D721Med (cell line): ENCODE data around the gene SHROOM3.
"Not testable (repeated sequence)": the region's sequence is repeated elsewhere in the genome, so short reads cannot be mapped to it uniquely, and the experiment has no call there.

Experiments used
- DNase-seq: peaks from one replicate; pipeline ENCODE4 v3.0.0; 2011; ENCODE audit warnings: low spot score; ENCODE audit not compliant: insufficient read length
- FAIRE-seq: peaks from 2 replicates; lab custom pipeline; 2011; peaks lifted over from hg19 to GRCh38; lab: Jason Lieb, UNC
- TF ChIP-seq, protein P1 (sequence below): IDR thresholded peaks from 2 replicates; pipeline ENCODE4 v1.5.1; 2012; ENCODE audit warnings: mild to moderate bottlenecking, control low read depth; ENCODE audit not compliant: insufficient read depth; ENCODE audit errors: missing control alignments

SHROOM3 gene

DNA sequence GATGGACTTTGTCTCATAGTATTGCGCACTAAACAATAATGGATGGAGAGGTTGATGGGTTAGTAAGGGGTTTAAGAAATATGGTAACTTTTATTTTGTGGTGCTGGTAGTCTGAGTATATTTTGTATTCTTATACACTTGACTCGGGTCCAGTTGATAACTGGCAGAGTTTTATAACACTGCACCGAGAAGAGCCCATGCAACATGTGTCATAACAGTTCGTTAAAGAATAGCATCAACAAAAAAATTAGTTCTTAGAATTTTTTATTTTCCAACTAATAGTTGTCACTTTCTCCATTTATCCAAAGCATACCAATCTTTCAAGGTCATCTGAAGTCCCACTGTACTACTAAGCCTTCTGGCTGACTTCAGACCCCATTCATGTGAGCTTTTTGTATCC lies 287.8 kb downstream of the SHROOM3 start:
- FAIRE-seq = no peak
- no peak for DNase-seq
- TF ChIP-seq, protein P1, sequence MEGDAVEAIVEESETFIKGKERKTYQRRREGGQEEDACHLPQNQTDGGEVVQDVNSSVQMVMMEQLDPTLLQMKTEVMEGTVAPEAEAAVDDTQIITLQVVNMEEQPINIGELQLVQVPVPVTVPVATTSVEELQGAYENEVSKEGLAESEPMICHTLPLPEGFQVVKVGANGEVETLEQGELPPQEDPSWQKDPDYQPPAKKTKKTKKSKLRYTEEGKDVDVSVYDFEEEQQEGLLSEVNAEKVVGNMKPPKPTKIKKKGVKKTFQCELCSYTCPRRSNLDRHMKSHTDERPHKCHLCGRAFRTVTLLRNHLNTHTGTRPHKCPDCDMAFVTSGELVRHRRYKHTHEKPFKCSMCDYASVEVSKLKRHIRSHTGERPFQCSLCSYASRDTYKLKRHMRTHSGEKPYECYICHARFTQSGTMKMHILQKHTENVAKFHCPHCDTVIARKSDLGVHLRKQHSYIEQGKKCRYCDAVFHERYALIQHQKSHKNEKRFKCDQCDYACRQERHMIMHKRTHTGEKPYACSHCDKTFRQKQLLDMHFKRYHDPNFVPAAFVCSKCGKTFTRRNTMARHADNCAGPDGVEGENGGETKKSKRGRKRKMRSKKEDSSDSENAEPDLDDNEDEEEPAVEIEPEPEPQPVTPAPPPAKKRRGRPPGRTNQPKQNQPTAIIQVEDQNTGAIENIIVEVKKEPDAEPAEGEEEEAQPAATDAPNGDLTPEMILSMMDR = no peak

DNA sequence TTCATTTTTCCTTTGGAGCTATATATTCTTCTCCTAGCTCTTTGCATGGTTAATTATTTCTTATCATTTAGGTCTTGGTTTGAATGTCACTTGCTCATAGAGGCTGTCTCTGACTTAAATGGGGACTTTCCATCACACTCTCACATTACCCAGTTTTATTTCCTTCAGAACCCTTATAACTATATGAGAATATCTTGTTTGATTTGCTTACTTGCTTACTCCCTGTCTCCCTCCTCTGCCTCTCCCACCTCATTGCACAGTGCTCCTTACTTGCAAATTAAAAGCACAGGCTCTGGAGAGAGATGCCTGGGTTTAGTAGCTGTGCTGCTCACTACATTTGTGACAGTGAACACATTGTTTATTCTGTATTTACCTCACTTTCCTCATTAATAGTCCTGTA lies 288.3 kb downstream of the SHROOM3 start:
- FAIRE-seq = no peak
- TF ChIP-seq, protein P1 = no peak
- no peak for DNase-seq

DNA sequence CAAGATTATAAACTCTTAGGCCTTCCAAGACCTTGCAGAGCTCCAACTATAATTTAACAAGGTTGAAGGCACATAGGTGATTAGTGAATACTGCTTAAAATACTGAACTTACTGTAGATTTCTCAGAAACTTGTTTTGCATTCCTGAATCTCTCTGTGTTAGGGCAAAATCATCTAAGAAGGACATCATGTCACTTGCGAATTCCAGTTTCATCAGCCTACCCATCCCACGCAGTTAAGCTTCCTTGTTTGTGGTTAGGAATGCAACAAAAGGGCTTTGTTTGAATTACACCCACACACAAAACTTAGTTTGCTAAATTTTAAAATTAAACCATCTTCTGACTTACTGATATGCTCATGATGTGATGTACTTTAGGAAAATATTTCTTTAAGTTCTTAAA lies 288.9 kb downstream of the SHROOM3 start:
- no peak for FAIRE-seq
- TF ChIP-seq, protein P1 = no peak
- DNase-seq = no peak

DNA sequence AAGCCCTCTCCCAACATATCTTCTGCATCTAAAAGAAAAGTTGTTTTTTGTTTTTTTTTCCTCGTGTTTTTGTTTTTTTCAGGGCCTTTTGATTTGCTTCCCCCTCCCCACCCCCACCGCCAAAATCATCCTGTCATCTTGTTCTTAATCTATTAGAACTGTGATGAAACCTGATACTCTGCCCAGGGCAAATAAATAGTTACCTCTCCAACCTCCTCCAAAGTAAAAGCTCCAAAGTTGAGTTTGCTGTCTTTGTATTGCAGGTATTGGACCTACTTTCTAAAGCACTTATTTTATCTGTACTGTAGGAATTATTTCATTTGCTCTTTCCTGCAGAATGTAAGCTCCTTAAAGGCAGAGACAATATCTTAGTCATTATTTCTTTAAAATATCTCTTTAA lies 290.0 kb downstream of the SHROOM3 start:
- FAIRE-seq (no peak), DNase-seq (no peak)
- TF ChIP-seq, protein P1 = no peak

DNA sequence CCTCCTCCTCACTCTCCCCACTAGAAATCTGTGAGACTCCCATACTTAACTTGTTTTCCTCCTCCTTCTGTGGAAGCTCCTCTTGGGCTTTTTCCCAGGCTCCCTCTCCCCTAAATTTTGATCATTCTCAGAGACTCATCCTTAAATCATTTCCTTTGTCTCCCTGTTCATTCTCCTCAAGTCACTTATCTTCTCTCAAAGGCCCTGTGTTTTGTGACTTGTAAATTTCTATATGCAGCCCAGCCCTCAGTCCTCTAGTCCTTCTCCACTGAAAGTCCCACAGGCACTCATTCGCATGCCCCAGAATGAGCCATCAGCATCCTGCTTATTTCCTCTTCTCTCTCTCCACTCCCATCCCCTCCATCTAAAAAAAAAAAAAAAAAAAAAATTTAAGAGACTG lies 291.1 kb downstream of the SHROOM3 start:
- FAIRE-seq (no peak), DNase-seq (no peak)
- TF ChIP-seq, protein P1 = no peak

DNA sequence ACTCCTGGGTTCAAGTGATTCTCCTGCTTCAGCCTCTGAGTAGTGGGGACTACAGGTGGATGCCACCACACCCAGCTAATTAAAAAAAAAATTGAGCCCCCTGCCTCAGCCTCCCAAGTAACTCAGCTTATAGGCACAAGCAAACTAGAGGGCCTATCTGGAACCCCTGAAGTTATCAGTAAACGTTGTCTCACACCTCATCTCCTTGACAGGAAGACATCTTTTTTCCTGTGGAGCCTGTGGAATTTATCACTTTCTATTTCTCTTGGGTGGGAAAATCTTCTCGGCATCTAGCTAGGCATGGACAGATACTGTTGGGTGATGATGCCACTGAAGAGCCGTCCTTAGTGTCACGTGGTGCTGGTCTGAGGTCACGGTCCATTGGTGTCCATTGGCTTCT lies 291.6 kb downstream of the SHROOM3 start:
- FAIRE-seq = no peak
- no peak for DNase-seq
- TF ChIP-seq, protein P1 = no peak

DNA sequence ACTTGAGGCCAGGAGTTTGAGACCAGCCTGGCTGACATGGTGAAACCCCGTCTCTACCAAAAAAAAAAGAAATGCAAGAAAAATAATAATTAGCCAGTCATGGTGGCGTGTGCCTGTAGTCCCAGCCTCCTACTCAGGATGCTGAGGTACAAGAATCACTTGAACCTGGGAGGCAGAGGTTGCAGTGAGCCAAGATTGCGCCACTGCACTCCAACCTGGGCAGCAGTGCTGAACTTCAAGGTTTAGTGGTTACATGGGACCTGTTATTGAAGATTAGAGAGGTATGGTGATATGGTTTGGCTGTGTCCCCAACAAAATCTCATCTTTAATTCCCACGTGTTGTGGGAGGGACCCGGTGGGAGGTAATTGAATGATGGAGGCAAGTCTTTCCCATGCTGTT lies 292.9 kb downstream of the SHROOM3 start:
- DNase-seq, FAIRE-seq: not testable (repeated sequence)

DNA sequence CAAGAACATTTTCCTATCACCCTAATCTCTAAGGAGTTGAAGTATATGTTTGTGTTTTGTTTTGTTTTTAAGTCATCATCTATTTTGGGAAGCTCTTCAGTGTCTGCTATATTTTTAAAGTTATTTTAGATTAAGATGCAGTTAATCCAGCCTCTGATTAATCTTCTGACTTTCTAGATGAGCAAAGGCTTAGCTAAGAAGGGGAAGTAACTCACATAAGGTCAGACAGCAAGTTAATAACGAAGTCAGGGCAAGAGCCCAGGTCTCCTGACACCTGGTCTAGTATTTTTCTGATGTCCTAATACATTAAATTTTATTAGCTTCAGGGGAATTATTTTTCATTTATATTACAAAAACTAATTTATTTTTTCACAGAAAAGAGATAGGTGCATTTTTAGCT lies 294.4 kb downstream of the SHROOM3 start:
- TF ChIP-seq, protein P1 = no peak
- FAIRE-seq (no peak), DNase-seq (no peak)
